HTERT RPE-1 (cell line): ENCODE data around the gene FMO4.
"Not testable (repeated sequence)": the region's sequence is repeated elsewhere in the genome, so short reads cannot be mapped to it uniquely, and the experiment has no call there.

ENCODE experiments used
- in situ Hi-C: fragments of 300-500 bp; cut with MboI; formaldehyde crosslinking; loops from 4 replicates; pipeline ENCODE4 v1.14.3; 2020; ENCODE audit warnings: low sequenced_read_pairs

FMO4 gene

GRCh38 chr1:171313835-171314320 lies at the start of gene FMO4:
TSS of gene FMO4 (plus strand) at chr1:171314183. CDS start at chr1:171319826, 5,643 bp downstream.
- in situ Hi-C loops, result no loop called here

GRCh38 chr1:171265686-171266085 lies 48.3 kb upstream of the FMO4 start:
- in situ Hi-C loops, result no loop called here

GRCh38 chr1:171266930-171267329 lies 47.1 kb upstream of the FMO4 start:
- in situ Hi-C loops, result no loop called here

- in situ Hi-C loops, result no loop called here
Observed at GRCh38 chr1:171267391-171267790, 46.6 kb upstream of the FMO4 start.

GRCh38 chr1:171270806-171271205 lies 43.2 kb upstream of the FMO4 start:
- in situ Hi-C loops, result no loop called here

GRCh38 chr1:171277534-171277933 lies 36.4 kb upstream of the FMO4 start:
- in situ Hi-C loops, result no loop called here

GRCh38 chr1:171279234-171279633 lies 34.7 kb upstream of the FMO4 start:
- in situ Hi-C loops, result no loop called here

- in situ Hi-C loops, result no loop called here
Observed at GRCh38 chr1:171279678-171280077, 34.3 kb upstream of the FMO4 start.

GRCh38 chr1:171280599-171280998 lies 33.4 kb upstream of the FMO4 start:
- in situ Hi-C loops, result no loop called here

- in situ Hi-C loops, result no loop called here
Observed at GRCh38 chr1:171286032-171286705, 27.8 kb upstream of the FMO4 start.

- in situ Hi-C loops, result no loop called here
Observed at GRCh38 chr1:171290621-171291020, 23.4 kb upstream of the FMO4 start.

GRCh38 chr1:171292799-171293198 lies 21.2 kb upstream of the FMO4 start:
- in situ Hi-C loops, result no loop called here

GRCh38 chr1:171295383-171295782 lies 18.6 kb upstream of the FMO4 start:
- in situ Hi-C loops, result not testable (repeated sequence)

GRCh38 chr1:171295821-171296220 lies 18.2 kb upstream of the FMO4 start:
- in situ Hi-C loops, result no loop called here

- in situ Hi-C loops, result no loop called here
Observed at GRCh38 chr1:171296897-171297296, 17.1 kb upstream of the FMO4 start.

- in situ Hi-C loops, result no loop called here
Observed at GRCh38 chr1:171298696-171299095, 15.3 kb upstream of the FMO4 start.

- in situ Hi-C loops, result no loop called here
Observed at GRCh38 chr1:171299342-171299741, 14.6 kb upstream of the FMO4 start.

GRCh38 chr1:171300401-171300800 lies 13.6 kb upstream of the FMO4 start:
- in situ Hi-C loops, result no loop called here

- in situ Hi-C loops, result no loop called here
Observed at GRCh38 chr1:171310661-171311087, 3.3 kb upstream of the FMO4 start.

GRCh38 chr1:171311771-171312558 lies 2.0 kb upstream of the FMO4 start:
- in situ Hi-C loops, result no loop called here

- in situ Hi-C loops, result no loop called here
Observed at GRCh38 chr1:171313319-171313834, 606 bp upstream of the FMO4 start.

GRCh38 chr1:171329251-171329650 lies 15.3 kb downstream of the FMO4 start:
- in situ Hi-C loops, result no loop called here
